GM12872 (cell line): Measurements from ENCODE around the gene OR4K15.

Experiments used
- TF ChIP-seq, protein P1 (sequence below): IDR thresholded peaks from 3 replicates; pipeline ENCODE4 v1.5.1; 2011; ENCODE audit warnings: low read depth, mild to moderate bottlenecking, low read length, moderate library complexity; ENCODE audit not compliant: insufficient read depth

Gene OR4K15

GRCh38 chr14:20001863-20002262 lies 26.5 kb downstream of the OR4K15 start, which contains the start of gene OR4Q2:
Gene OR4Q2 (plus strand): TSS chr14:20002163.
- TF ChIP-seq, protein P1, sequence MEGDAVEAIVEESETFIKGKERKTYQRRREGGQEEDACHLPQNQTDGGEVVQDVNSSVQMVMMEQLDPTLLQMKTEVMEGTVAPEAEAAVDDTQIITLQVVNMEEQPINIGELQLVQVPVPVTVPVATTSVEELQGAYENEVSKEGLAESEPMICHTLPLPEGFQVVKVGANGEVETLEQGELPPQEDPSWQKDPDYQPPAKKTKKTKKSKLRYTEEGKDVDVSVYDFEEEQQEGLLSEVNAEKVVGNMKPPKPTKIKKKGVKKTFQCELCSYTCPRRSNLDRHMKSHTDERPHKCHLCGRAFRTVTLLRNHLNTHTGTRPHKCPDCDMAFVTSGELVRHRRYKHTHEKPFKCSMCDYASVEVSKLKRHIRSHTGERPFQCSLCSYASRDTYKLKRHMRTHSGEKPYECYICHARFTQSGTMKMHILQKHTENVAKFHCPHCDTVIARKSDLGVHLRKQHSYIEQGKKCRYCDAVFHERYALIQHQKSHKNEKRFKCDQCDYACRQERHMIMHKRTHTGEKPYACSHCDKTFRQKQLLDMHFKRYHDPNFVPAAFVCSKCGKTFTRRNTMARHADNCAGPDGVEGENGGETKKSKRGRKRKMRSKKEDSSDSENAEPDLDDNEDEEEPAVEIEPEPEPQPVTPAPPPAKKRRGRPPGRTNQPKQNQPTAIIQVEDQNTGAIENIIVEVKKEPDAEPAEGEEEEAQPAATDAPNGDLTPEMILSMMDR, result no peak

- TF ChIP-seq, protein P1, result no peak
Observed at GRCh38 chr14:20002319-20002718, 26.9 kb downstream of the OR4K15 start.

- TF ChIP-seq, protein P1, result no peak
Observed at GRCh38 chr14:20008156-20008555, 32.8 kb downstream of the OR4K15 start.

- TF ChIP-seq, protein P1, result no peak
Observed at GRCh38 chr14:20019257-20019865, 44.0 kb downstream of the OR4K15 start, which contains the start of gene OR4K14. Gene OR4K14 (minus strand): TSS chr14:20019307. CDS start chr14:20015193, 4,114 bp downstream.
